ENCODE results near the gene POU3F4. TPM values are rescaled to one million over a fixed set of nuclear protein-coding genes. Genes with fewer than 3 reads are reported as not detected.

Gene POU3F4
- total RNA-seq (2022; extraction: Qiagen RNA extraction; ENCODE audit: low read depth), result not detected in 5 replicates

DNA sequence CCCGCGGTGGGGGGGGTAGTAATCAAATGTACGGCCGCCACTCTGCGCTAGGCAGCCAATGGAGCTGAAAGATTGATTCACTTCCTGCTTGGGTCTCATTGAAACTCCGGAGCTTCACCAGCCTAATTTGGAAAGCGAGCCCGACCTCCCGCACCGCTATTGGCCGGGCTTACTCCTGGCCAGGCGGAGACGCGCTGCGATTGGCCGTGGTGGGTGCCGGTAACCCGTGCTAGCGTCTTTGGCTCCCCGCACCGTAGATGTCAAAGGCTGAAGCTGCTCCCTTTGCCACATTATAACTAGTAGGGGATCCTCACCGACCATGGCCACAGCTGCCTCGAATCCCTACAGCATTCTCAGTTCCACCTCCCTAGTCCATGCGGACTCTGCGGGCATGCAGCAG is at the start of gene POU3F4:
Gene POU3F4, plus strand, starts transcription at position 285 of the 400 bp plus-strand sequence. Its CDS starts 35 bp downstream, at position 320.

